GM21390 (cell line): ENCODE data around the gene GGNBP2.
A peak's percentile ranks its signal among the peaks of the same experiment; 100 is the strongest.

Source experiments
- ATAC-seq: cut with Tn5 transposase; IDR thresholded peaks from one replicate; pipeline ENCODE4 v1.9.1; 2021; ENCODE audit not compliant: unreplicated experiment

GGNBP2 gene

GRCh38 chr17:36547776-36548175, 3.1 kb downstream of the GGNBP2 start:
- no peak for ATAC-seq

GRCh38 chr17:36550491-36551417, 6.0 kb downstream of the GGNBP2 start:
- ATAC-seq, result no peak

- ATAC-seq, result no peak
Observed at GRCh38 chr17:36553459-36553858, 8.7 kb downstream of the GGNBP2 start.

- no peak for ATAC-seq
Observed at GRCh38 chr17:36566081-36566480, 21.4 kb downstream of the GGNBP2 start.

DNA sequence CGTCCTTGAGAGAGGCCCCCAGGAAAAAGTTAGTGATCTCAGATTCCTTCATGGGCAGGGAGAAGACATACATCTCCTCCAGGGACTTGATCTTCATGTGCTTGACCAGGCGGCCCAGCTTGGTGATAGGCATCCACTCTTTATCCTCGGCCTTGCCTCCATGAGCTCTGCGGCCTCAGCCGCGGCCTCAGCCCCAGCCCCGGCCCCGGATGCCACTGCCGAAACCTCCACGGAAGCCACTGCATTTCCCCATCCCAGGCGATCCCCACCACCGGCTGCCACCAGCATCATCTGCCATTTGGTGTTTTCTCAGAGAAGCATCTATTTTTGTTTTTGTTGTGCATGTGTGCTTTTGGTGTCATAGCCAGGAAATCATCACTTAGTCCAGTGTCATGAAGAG, 30.3 kb downstream of the GGNBP2 start:
- no peak for ATAC-seq

- ATAC-seq, result no peak
Observed at GRCh38 chr17:36576793-36577192, 32.1 kb downstream of the GGNBP2 start.

- ATAC-seq, result no peak
Observed at GRCh38 chr17:36578671-36579070, 34.0 kb downstream of the GGNBP2 start.

GRCh38 chr17:36583787-36584186, 39.1 kb downstream of the GGNBP2 start:
- no peak for ATAC-seq

DNA sequence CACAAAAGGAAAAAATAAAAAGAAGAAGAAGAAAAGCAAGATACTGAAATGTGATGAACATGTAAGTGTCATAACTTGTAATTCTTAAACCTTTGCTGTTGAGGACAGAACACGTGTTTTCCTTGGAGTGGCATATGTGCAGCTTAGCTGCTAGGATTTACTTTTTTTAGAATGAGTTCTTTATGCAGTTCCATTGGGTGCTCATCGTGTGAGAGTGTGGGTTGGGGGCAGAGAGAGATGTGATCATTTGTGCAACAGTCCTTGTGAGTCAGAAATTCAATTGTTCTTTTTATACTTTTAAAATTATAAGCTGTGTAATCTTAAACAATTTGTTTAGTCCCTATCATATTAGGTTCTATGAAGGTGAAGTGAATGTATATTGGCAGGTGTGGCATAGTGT, 41.4 kb downstream of the GGNBP2 start:
- no peak for ATAC-seq

DNA sequence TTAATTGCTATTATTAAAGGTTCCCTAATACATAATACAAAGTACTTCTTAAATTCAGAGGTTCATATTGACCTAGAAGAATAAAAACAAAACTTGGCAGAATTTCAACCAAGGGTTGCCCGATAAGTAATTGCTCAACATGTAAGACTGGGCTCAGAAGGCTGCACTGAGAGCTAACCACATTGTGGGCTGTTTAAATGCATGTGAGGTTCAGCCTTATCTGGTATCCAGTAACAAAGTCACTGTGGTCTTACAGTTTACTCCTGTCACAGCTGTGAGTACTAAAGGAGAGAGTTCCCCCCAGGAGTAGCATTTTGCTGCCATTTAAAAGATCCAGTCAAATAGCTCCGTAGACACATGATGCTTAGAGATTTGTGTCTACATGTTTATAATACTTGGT, 45.4 kb downstream of the GGNBP2 start:
- ATAC-seq, result no peak

GRCh38 chr17:36591434-36592315, 47.0 kb downstream of the GGNBP2 start, which contains the start of gene DHRS11:
TSS of gene DHRS11 (plus strand) at chr17:36591879. CDS start at chr17:36592010, 131 bp downstream.
- ATAC-seq, result peak; percentile 77

DNA sequence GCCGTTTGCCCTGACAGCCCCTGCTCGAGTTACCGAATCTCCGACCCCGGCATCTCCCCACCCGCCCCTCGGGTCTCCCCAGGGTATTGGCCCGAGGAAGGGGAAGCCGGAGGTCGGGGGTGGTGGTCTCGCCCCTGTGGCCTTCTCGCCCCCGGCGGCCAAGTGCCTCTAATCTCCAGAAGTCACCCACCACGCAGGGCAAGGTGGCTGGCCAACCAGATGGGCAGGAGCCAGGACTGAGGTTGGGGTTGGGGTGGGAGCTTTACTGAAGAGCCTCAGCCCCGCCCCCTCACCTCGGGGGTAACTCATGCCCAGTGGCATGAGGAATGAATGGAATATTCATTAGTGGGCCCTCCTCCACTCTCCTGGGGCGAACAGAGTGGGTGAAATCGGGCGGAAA, 47.6 kb downstream of the GGNBP2 start:
- ATAC-seq, result no peak

DNA sequence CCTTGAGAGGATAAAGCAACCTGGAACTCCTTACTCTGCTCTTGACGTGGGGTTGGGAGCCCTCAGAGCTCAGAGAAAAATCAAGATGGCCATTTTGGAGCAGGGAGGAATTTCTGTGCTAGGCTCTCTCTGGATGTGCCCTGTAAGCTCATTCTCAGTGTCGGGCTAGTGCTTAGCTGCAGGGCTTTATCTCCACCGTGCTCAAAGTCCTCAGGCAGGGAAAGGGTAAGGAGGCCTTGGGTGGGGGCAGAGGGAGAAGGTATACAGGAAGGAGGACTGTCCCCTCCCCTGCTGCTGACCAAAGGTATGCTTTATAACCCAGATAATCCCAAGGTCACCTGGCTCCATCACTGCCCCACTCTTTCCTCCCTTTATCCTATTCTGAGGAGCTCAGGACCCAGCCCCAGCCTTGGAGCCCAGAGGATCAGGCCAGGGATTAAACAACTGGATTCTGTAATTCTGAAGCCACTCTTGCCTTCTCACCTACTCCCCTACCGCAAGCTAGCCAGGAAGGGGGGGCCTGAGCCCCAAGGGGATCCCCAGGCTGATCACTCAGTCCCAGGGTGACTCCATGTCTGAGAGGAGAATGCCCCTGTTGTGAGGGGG, 48.1 kb downstream of the GGNBP2 start:
- no peak for ATAC-seq

GRCh38 chr17:36593656-36594316, 49.1 kb downstream of the GGNBP2 start:
- ATAC-seq, result no peak

DNA sequence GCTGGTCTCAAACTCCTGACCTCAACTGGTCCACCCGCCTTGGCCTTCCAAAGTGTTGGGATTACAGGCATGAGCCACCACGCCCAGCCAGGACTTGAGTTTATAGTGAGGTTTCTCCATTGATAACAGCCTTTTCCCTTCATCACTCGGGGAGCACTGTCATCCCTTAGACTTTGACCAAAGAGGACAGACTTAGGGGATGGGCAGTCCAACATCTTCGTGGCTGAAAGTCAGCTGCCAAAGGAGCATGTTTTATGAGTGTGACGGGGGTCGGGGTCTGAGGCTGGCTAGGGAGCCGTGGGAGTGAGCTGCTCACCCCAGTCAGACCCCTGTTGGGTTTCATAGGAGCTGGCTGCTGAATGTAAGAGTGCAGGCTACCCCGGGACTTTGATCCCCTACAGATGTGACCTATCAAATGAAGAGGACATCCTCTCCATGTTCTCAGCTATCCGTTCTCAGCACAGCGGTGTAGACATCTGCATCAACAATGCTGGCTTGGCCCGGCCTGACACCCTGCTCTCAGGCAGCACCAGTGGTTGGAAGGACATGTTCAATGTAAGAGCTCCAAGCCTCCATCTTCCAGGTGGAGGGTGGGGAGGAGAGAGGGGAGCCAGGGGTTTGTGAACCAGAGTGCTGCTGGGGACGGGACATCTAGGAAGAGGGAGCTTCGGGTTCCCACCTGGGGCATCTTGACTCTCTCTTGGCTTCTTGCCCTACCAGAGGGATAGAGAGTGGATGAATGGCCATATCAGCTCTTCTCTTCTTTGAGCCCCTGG, 50.1 kb downstream of the GGNBP2 start:
- ATAC-seq, result no peak

- ATAC-seq, result no peak
Observed at GRCh38 chr17:36597226-36597625, 52.5 kb downstream of the GGNBP2 start.

DNA sequence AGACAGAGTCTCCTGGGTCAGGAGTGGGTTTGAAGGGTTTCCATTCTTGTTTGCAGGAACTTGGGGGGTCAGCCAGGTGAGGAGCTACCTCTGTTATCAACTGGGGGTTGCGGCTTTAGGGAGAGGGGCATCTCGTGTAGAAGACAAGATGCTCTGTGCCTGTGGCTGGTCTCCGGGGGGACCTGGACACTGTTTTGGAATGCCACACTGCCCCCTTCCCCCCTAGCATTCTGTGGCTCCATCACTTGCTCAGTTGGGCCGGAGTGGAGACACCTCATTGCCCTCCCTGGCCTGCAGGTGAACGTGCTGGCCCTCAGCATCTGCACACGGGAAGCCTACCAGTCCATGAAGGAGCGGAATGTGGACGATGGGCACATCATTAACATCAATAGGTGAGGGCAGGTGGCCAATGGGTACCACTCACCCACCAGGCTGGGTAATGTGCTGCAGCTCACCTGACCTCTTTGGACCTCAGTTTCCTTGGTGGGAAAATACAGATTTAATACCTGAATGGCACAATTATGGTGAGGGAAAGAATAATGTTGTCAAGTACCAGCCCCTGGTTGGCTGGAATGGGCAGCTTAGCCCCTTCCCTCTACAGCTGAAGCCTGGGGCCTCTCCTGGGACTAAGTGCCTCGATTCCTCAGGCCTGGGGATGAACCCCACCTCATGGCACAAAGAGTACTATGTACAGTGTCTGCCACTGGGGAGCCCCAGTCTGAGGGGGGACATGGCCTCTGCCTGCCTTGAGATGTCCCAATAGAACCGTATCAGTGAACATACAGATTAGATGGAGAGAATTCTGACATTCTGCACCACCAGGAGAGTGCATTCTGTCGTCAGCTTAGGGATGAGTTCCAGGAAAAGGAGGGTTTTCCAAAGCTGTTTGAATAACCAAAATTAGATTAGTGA, 53.4 kb downstream of the GGNBP2 start:
- ATAC-seq, result no peak

DNA sequence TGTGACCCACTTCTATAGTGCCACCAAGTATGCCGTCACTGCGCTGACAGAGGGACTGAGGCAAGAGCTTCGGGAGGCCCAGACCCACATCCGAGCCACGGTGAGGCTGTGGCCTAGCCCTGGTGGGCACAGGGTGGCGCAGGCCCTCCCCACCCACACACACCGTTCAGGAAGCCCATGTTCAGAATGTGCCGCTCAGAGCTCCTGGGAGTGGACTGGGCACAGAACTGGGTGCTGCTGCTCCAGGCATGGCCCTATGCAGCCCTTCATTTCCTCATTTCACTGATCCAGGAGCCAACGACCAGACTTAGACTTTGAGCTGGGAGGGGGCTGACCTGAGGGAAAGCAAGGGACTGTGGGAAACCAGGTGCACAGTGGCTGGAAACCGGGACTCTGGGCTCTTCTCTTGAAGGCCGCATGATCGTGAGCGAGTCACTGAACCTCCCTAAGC, 54.3 kb downstream of the GGNBP2 start:
- no peak for ATAC-seq
